DND-41 (cell line): ENCODE data around the gene TSHZ2.

Source experiments
- ATAC-seq: fragments of 200-7000 bp; cut with Tn5 transposase; 3 replicates; pipeline ENCODE4 v1.9.1; 2021; ENCODE audit warnings: low read depth; ENCODE audit not compliant: insufficient read depth
- DNase-seq: peaks from one replicate; pipeline ENCODE4 v3.0.0-alpha.2; 2020
- H2AFZ ChIP-seq: 2 replicates; pipeline ENCODE4 v1.6.0; 2012; ENCODE audit warnings: low read depth, low read length
- H3K27ac ChIP-seq: 2 replicates; pipeline ENCODE4 v1.5.1; 2012; ENCODE audit warnings: low read length, inconsistent platforms
- H3K27me3 ChIP-seq: fragments of 200-600 bp; sonication (generic); 2 replicates; pipeline ENCODE4 v1.6.0; 2012; ENCODE audit warnings: low read length, mild to moderate bottlenecking, inconsistent platforms; ENCODE audit not compliant: insufficient read depth, poor library complexity
- H3K36me3 ChIP-seq: 2 replicates; pipeline ENCODE4 v1.5.1; 2012; ENCODE audit warnings: low read length, inconsistent platforms; ENCODE audit not compliant: insufficient read depth
- H3K4me1 ChIP-seq: 2 replicates; pipeline ENCODE4 v1.5.1; 2012; ENCODE audit warnings: mild to moderate bottlenecking, low read length; ENCODE audit not compliant: insufficient read depth
- H3K4me2 ChIP-seq: 2 replicates; pipeline ENCODE4 v1.6.0; 2012; ENCODE audit warnings: mild to moderate bottlenecking, moderate library complexity, low read length, inconsistent platforms; ENCODE audit not compliant: insufficient read depth
- H3K4me3 ChIP-seq, 2 experiments: fragments of 200-600 bp in 1 of 2; shearing (Covaris generic) in 1 of 2; 2 replicates each; pipeline ENCODE4 v1.5.1; 2012 to 2016; ENCODE audit warnings: inconsistent platforms in 2 of 2, low read length in 2 of 2, mild to moderate bottlenecking in 2 of 2, low read depth in 1 of 2, moderate library complexity in 1 of 2
- H3K79me2 ChIP-seq: 2 replicates; pipeline ENCODE4 v1.6.0; 2012; ENCODE audit warnings: low read length, inconsistent platforms; ENCODE audit not compliant: insufficient read depth
- H3K9ac ChIP-seq: 2 replicates; pipeline ENCODE4 v1.6.0; 2012; ENCODE audit warnings: low read depth, mild to moderate bottlenecking, inconsistent platforms, low read length, moderate library complexity
- H3K9me3 ChIP-seq: 2 replicates; pipeline ENCODE4 v1.5.1; 2012; ENCODE audit warnings: low read length, moderate library complexity, mild to moderate bottlenecking, inconsistent platforms; ENCODE audit not compliant: insufficient read depth, severe bottlenecking
- H4K20me1 ChIP-seq: 2 replicates; pipeline ENCODE4 v1.6.0; 2012; ENCODE audit warnings: low read length; ENCODE audit not compliant: insufficient read depth
- EZH2 ChIP-seq: IDR thresholded peaks from 3 replicates; pipeline ENCODE4 v1.6.1; 2012; ENCODE audit warnings: borderline replicate concordance, low read depth, mild to moderate bottlenecking, moderate library complexity, low read length, inconsistent platforms; ENCODE audit not compliant: severe bottlenecking
- TF ChIP-seq, protein P1 (sequence below): IDR thresholded peaks from 2 replicates; pipeline ENCODE4 v1.5.1; 2012; ENCODE audit warnings: borderline replicate concordance, low read length, moderate library complexity, mild to moderate bottlenecking; ENCODE audit not compliant: poor library complexity, severe bottlenecking; ENCODE audit errors: extremely low read depth

The TSHZ2 gene

DNA sequence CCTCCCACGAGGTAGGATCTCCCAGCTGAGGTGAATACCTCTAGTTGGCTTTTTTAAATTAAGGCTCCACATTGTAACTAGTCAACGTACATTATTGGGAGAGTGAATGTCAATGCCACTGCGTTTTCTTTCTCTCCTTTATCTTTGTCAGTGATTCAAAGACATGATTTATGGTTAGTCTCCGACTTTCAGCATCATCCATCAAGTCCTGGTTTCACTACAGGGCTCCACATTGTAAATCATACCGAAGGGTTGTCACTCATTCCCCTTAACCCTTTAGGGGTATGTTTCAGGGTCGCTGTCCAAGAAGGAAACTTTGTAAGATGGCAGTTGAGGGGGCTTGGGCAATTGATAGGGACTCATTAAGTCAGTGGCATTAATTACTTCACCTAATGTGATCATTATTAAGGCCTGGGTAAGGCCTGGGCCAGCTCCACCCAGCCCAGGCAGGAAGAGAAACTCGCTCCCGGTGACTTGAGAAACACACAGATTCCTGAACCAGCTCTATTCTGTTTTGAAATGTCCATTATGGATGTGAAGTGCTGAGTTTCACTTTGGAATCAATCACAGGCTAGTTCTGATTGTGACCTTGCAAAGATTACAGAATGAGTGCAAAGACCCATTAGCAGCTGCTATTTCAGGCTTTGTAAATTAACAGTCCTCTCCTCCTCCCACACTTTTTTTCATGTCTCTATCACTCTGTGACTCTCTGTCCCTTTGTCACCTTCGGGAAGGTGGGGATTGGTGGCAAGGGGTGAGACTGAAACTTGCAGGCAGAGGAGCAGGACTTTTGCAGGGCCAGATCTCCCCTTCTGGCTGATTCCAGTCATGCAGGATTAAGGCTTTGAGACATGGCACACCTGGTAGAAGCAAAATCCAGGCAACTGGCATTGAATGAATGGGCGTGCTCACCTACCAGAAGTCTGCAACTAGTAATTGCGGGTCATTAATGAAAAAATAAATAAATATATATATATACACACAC lies 222.4 kb downstream of the TSHZ2 start:
- no peaks in the 10 kb centered on the region for H3K9me3 ChIP-seq
- H3K9ac ChIP-seq: no peak overlapping the region
- no peak for TF ChIP-seq EZH2
- H3K4me3 ChIP-seq: no peak overlapping the region
- DNase-seq (no peak), ATAC-seq (no peak)
- no peak overlapping the region for H3K4me2 ChIP-seq
- H3K27me3 ChIP-seq: peaks cover 40% of the 10 kb centered on the region
- no peaks in the 10 kb centered on the region for H3K4me1 ChIP-seq
- no peaks in the 10 kb centered on the region for H4K20me1 ChIP-seq
- H2AFZ ChIP-seq: no peak overlapping the region
- H3K79me2 ChIP-seq: no peaks in the 10 kb centered on the region
- no peaks in the 10 kb centered on the region for H3K36me3 ChIP-seq
- no peak overlapping the region for H3K27ac ChIP-seq

DNA sequence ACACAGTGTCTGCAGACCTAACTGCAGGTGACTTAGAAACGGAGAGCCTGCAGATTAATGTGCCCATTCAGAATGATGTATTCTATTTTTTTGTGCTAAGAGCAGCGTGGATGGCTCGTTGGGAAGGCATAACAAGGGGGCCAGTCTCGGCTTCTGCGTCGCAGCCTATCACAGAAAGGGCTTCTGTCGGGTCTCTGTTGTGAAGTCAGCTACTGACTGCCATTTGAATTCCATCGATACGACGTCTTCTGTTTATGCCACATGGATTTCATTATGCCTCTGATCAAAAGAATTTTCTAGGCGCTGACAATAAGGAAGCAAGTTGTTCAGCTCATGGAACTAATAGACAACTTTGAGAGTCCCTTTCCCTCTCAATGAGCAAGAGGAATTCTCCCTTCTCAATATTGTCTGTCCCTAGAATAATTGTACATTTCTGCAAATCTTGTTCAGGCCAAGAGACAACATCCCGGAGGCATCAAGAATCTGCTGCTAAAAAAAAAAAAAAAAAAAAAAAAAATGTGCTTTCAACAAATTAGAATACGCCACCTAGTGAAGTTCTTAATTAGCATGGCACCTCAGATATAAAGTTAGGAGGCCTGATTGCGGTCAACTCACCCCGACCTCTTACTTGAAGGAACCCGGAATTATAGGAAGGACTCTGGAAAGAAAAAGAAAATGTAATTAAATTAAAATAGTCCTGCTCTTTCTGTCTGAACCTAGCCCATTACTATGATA lies 223.9 kb downstream of the TSHZ2 start:
- Histone ChIP-seq H3K9ac (no peak overlapping the region), H3K4me3 (no peak overlapping the region), H3K9me3 (no peaks in the 10 kb centered on the region)

DNA sequence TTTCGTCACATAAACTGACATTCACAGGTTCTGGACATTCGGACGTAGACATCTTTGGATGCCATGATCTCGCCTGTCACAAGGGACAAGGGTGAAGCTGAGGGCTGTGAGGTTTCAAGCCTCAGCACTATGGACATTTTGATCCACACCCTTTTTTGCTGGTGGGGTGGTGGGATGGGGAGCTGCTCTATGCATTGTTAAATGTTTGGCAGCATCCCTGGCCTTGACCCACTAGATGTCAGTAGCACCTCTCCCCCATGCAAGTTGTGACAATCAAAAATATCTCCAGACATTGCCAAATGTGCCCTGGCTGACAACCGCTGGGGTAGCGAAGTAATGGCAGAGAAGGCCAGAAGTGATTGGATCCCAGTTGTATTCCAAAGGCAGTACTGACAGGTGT lies 229.4 kb downstream of the TSHZ2 start:
- Histone ChIP-seq H3K4me1 (no peaks in the 10 kb centered on the region), H3K27ac (no peak overlapping the region), H3K4me3 (no peak overlapping the region), H3K36me3 (no peaks in the 10 kb centered on the region), H3K79me2 (no peaks in the 10 kb centered on the region), H3K9me3 (no peaks in the 10 kb centered on the region), H3K27me3 (peaks cover 7% of the 10 kb centered on the region), H2AFZ (no peak overlapping the region), H3K9ac (no peak overlapping the region), H4K20me1 (no peaks in the 10 kb centered on the region), H3K4me2 (no peak overlapping the region)
- no peak for DNase-seq
- TF ChIP-seq EZH2: no peak
- TF ChIP-seq, protein P1, sequence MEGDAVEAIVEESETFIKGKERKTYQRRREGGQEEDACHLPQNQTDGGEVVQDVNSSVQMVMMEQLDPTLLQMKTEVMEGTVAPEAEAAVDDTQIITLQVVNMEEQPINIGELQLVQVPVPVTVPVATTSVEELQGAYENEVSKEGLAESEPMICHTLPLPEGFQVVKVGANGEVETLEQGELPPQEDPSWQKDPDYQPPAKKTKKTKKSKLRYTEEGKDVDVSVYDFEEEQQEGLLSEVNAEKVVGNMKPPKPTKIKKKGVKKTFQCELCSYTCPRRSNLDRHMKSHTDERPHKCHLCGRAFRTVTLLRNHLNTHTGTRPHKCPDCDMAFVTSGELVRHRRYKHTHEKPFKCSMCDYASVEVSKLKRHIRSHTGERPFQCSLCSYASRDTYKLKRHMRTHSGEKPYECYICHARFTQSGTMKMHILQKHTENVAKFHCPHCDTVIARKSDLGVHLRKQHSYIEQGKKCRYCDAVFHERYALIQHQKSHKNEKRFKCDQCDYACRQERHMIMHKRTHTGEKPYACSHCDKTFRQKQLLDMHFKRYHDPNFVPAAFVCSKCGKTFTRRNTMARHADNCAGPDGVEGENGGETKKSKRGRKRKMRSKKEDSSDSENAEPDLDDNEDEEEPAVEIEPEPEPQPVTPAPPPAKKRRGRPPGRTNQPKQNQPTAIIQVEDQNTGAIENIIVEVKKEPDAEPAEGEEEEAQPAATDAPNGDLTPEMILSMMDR: no peak
- no peak for ATAC-seq

More for the DNA sequence above, 223.9 kb downstream of the TSHZ2 start:
- ATAC-seq (no peak), DNase-seq (no peak)
- Histone ChIP-seq H2AFZ (no peak overlapping the region), H3K4me2 (no peak overlapping the region), H4K20me1 (no peaks in the 10 kb centered on the region), H3K27ac (no peak overlapping the region), H3K4me1 (no peaks in the 10 kb centered on the region), H3K36me3 (no peaks in the 10 kb centered on the region), H3K79me2 (no peaks in the 10 kb centered on the region), H3K27me3 (peaks cover 40% of the 10 kb centered on the region)
- no peak for TF ChIP-seq EZH2
- TF ChIP-seq, protein P1: no peak

DNA sequence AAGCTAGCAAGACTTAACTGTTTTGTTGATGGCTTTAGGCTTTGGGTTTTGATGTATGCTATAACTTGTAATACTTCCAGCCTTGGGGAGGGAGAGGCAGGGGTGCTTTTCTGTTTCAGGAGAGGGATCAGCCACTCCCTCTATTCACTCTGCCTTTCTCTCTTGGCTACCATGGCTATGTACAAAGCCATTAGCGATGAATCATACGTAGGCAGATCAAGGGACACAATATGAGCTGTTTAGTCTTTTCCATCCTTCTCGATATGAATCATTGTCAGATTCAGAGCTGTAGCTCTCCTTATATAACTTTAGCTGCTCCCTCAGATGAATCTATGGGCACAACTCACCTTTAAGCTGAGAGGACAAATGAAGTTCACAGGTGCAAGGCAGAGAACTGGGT lies 230.6 kb downstream of the TSHZ2 start:
- H2AFZ ChIP-seq: no peak overlapping the region
- TF ChIP-seq, protein P1: no peak
- H3K4me2 ChIP-seq: no peak overlapping the region
- peaks cover 5% of the 10 kb centered on the region for H3K27me3 ChIP-seq
- H3K27ac ChIP-seq: no peak overlapping the region
- H3K4me3 ChIP-seq: no peak overlapping the region
- DNase-seq (no peak), ATAC-seq (no peak)
- H3K79me2 ChIP-seq: no peaks in the 10 kb centered on the region
- H3K9ac ChIP-seq: no peak overlapping the region
- no peaks in the 10 kb centered on the region for H3K36me3 ChIP-seq
- no peaks in the 10 kb centered on the region for H4K20me1 ChIP-seq
- H3K9me3 ChIP-seq: no peaks in the 10 kb centered on the region
- no peaks in the 10 kb centered on the region for H3K4me1 ChIP-seq
